HFFc6 (cell line): ENCODE results near the gene CGRRF1. TPM values are rescaled to one million over a fixed set of nuclear protein-coding genes. Genes with fewer than 3 reads are reported as not detected.

Experiments
- DNase-seq: peaks from one replicate; pipeline ENCODE4 v3.0.0-alpha.2; 2018
- H3K27ac Mint-ChIP-seq: 2 replicates; pipeline ENCODE4 v1.8.0; 2020; ENCODE audit warnings: mild to moderate bottlenecking, mixed read lengths
- H3K27me3 Mint-ChIP-seq: 2 replicates; pipeline ENCODE4 v1.8.0; 2021; ENCODE audit warnings: mild to moderate bottlenecking, moderate library complexity, mixed read lengths; ENCODE audit not compliant: insufficient read depth
- H3K36me3 Mint-ChIP-seq: 2 replicates; pipeline ENCODE4 v1.8.0; 2021; ENCODE audit warnings: low read depth, mixed read lengths
- H3K4me1 Mint-ChIP-seq: 2 replicates; pipeline ENCODE4 v1.8.0; 2020; ENCODE audit warnings: low read depth, mixed read lengths
- H3K4me3 Mint-ChIP-seq: 2 replicates; pipeline ENCODE4 v1.8.0; 2020; ENCODE audit warnings: mild to moderate bottlenecking, moderate library complexity, mixed read lengths
- H3K9me3 Mint-ChIP-seq: 2 replicates; pipeline ENCODE4 v1.8.0; 2020; ENCODE audit warnings: mild to moderate bottlenecking, mixed read lengths
- total RNA-seq, 6 experiments: library from RNA; stranded (reverse); fragmentation: NEBNext Ultra II Directional; extraction: Animal tissue kit (Norgen Biotek cat#: 25700); gene quantifications; 2 replicates in 1 of 6; 3 replicates in 5 of 6; pipeline ENCODE4 v1.2.3, GENCODE V29; 2021
- TF ChIP-seq, protein P1 (sequence below): fragments of 200-600 bp; sonication (generic); IDR thresholded peaks from 2 replicates; pipeline ENCODE4 v1.5.0; 2021; ENCODE audit warnings: antibody characterized with exemption, mild to moderate bottlenecking

Gene CGRRF1
- total RNA-seq, 6 experiments from 2014 or later: 11.3 to 13.1 (median 12.1) TPM

DNA sequence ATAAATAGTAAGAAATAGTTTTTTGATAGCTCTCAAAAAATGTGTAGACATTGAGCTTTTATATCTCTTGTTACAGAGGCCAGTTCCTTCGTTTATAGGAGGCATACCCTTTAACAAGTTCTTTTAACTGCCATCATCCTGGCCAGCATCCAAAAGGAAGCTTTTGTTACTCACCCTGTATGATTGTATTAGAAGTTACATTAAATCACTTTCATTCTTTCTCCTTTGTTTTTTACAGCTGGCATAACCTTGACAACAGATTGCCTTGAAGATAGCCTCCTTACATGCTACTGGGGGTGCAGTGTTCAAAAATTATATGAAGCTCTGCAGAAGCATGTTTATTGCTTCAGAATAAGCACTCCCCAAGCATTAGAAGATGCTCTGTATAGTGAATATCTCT is 20.1 kb downstream of the CGRRF1 start:
- Mint-ChIP-seq H3K27me3 (no peaks in the 10 kb centered on the region; the same call in 1 of the 2 replicates), H3K4me1 (peaks cover 16% of the 10 kb centered on the region), H3K27ac (no peak overlapping the region), H3K4me3 (no peak overlapping the region), H3K36me3 (peaks cover 4% of the 10 kb centered on the region; the same call in 1 of the 2 replicates), H3K9me3 (no peaks in the 10 kb centered on the region)
- peak; percentile 78 for DNase-seq
- TF ChIP-seq, protein P1, sequence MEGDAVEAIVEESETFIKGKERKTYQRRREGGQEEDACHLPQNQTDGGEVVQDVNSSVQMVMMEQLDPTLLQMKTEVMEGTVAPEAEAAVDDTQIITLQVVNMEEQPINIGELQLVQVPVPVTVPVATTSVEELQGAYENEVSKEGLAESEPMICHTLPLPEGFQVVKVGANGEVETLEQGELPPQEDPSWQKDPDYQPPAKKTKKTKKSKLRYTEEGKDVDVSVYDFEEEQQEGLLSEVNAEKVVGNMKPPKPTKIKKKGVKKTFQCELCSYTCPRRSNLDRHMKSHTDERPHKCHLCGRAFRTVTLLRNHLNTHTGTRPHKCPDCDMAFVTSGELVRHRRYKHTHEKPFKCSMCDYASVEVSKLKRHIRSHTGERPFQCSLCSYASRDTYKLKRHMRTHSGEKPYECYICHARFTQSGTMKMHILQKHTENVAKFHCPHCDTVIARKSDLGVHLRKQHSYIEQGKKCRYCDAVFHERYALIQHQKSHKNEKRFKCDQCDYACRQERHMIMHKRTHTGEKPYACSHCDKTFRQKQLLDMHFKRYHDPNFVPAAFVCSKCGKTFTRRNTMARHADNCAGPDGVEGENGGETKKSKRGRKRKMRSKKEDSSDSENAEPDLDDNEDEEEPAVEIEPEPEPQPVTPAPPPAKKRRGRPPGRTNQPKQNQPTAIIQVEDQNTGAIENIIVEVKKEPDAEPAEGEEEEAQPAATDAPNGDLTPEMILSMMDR: no peak

DNA sequence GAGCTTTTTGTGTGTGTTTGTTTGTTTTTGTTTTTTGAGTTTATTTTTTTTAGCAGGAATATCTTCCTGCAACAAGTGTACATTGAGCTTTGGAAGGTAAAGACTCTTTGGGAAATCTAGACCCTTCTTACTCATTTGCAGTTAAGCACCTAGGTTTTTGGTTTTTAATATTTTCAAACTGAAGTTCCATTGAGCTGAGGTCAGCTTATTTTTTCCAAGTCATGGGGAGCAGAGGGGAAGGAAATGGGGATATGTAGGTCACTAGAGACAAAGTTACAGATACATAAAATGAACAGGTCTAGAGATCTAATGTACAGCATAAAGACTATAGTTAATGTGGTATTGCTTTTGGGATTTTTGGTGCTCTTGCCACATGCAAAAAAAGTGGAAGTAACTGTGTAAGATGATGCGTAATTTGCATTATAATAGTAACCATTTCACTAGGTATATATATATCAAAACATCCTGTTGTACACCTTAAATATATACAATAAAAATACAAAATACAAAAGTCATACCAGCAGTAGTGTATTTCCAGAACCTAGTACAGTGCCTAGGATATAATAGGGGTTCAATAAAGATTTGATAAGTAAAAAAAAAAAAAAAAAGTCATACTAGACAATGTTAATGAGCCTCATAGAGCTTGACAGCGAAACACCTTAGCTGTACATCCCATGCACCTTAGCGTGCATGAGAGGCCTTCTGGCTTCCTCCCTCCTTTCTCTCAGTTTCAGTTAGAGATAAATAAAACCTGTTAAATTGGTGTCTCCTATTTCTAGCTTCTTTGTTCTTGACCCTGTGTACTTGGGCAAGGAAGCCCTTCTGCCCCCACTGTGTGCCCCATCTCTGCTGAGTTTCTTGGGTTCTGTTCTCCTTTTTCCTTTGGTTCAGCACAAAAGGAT is 22.7 kb downstream of the CGRRF1 start:
- TF ChIP-seq, protein P1: no peak
- Mint-ChIP-seq H3K27me3 (no peaks in the 10 kb centered on the region; the same call in 1 of the 2 replicates), H3K27ac (no peak overlapping the region), H3K36me3 (peaks cover 4% of the 10 kb centered on the region; the same call in 1 of the 2 replicates), H3K9me3 (no peaks in the 10 kb centered on the region), H3K4me3 (no peak overlapping the region), H3K4me1 (peaks cover 29% of the 10 kb centered on the region)
- DNase-seq: no peak

DNA sequence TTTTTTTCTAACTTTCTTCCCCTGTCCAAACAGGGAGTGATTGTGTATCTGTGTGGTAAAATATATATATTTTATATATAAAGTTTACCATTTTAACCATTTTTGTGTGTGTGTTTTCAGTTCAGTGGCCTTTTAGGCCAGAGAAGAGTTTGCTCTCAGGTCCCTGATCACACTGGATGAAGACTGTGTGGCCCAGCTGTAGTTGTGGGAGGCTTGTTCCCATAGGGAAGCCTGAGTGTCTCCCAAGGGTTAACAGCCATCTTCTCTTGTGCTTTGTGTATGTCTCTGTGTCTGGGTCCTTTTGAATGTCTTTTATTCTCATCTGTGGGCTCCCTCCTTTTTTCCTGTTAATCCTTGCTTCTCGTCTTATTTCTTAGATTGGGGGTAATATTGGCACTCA is 23.4 kb downstream of the CGRRF1 start:
- H3K4me1 Mint-ChIP-seq: peaks cover 24% of the 10 kb centered on the region
- H3K27me3 Mint-ChIP-seq: no peaks in the 10 kb centered on the region; the same call in 1 of the 2 replicates
- H3K9me3 Mint-ChIP-seq: no peaks in the 10 kb centered on the region
- H3K36me3 Mint-ChIP-seq: 0 out of 2 replicates have a peak, but pooled peaks cover 4% of the 10 kb centered on the region
- H3K27ac Mint-ChIP-seq: no peak overlapping the region
- TF ChIP-seq, protein P1: no peak
- H3K4me3 Mint-ChIP-seq: no peak overlapping the region
- DNase-seq: no peak

DNA sequence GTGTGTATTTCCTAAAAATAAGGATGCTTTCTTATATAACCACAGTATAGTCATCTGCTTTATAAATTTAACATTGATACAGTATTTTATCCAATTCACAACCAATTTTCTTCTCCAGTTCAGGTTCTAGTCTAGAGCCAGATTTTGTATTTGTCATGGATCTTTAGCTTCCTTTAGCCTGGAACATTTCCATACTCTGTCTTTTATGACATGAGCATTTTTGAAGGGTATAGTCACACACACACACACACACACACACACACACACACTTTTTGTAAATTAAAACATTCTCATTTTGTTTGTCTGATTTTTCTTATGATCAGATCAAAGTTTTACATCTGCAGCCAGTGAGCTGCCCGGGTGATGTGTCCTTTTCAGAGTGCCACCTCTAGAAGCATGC is 25.4 kb downstream of the CGRRF1 start:
- DNase-seq: peak; percentile 29
- peaks cover 16% of the 10 kb centered on the region for H3K4me1 Mint-ChIP-seq
- 0 out of 2 replicates have a peak, but pooled peaks cover 4% of the 10 kb centered on the region for H3K36me3 Mint-ChIP-seq
- TF ChIP-seq, protein P1: no peak
- H3K4me3 Mint-ChIP-seq: no peak overlapping the region
- no peaks in the 10 kb centered on the region for H3K9me3 Mint-ChIP-seq
- no peak overlapping the region for H3K27ac Mint-ChIP-seq
- H3K27me3 Mint-ChIP-seq: no peaks in the 10 kb centered on the region; the same call in 1 of the 2 replicates

DNA sequence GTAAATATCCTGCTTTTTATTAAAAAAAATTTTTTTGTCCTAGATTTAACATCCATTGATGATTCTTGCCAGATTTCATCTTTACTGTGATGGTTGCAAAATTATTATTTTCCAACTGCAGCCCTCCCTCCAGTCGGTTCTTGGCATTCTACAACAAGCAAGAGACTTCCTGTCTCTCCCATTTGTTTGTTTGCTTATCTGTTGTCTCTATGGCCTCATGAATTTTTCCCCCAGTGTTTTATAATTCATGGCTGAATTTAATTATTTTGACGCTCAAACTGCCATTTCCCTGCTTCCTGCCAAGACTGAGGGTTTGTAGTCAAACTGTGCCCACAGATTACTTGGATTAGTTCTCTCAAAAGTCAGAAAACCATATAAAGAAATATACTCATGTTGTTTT is 25.9 kb downstream of the CGRRF1 start:
- no peaks in the 10 kb centered on the region for H3K9me3 Mint-ChIP-seq
- 0 out of 2 replicates have a peak, but pooled peaks cover 4% of the 10 kb centered on the region for H3K36me3 Mint-ChIP-seq
- no peak for DNase-seq
- TF ChIP-seq, protein P1: no peak
- no peak overlapping the region for H3K27ac Mint-ChIP-seq
- H3K4me1 Mint-ChIP-seq: peaks cover 16% of the 10 kb centered on the region
- no peak overlapping the region for H3K4me3 Mint-ChIP-seq
- no peaks in the 10 kb centered on the region; the same call in 1 of the 2 replicates for H3K27me3 Mint-ChIP-seq
